ENCODE data around the gene GLRA1. TPM values are rescaled to one million over a fixed set of nuclear protein-coding genes. Genes with fewer than 3 reads are reported as not detected.

GLRA1 gene
- total RNA-seq, 1 experiment from 2014 or later, result not detected

GRCh38 chr5:151872701-151873100, 52.0 kb downstream of the GLRA1 start:
- TF ChIP-seq CTCF (IDR thresholded peaks at IDR 0.05; ENCODE audit: unreplicated experiment), result no peak
- intact Hi-C loops (cut with micrococcal nuclease), result no loop called here
- H3K4me1 Mint-ChIP-seq (ENCODE audit: insufficient read depth, unreplicated experiment), result peaks cover 13% of the 10 kb centered on the region
- H3K36me3 Mint-ChIP-seq (ENCODE audit: insufficient read depth, unreplicated experiment), result no peaks in the 10 kb centered on the region
- BruUV-seq (replicated peaks), result no TSS peak
- H3K9me3 Mint-ChIP-seq (ENCODE audit: unreplicated experiment), result no peaks in the 10 kb centered on the region
- H3K27me3 Mint-ChIP-seq (ENCODE audit: insufficient read depth, unreplicated experiment), result no peaks in the 10 kb centered on the region
- ChIA-PET CTCF (interaction anchor here (0.6 to 0.7 kb wide), 2 partner anchors 90 to 644 kb away, joined by 3 read pairs; no protein-coding TSS in a partner anchor), POLR2A (interaction anchor here (0.6 kb wide), 1 partner anchor 270 kb away, joined by 3 read pairs; no protein-coding TSS in a partner anchor)
- no peak for DNase-seq (ENCODE audit: unreplicated experiment)
- no peak overlapping the region for H3K4me3 Mint-ChIP-seq (ENCODE audit: unreplicated experiment)
- no peak overlapping the region for H3K27ac Mint-ChIP-seq (ENCODE audit: low read depth, unreplicated experiment)

- Mint-ChIP-seq H3K9me3 (ENCODE audit: unreplicated experiment) (no peaks in the 10 kb centered on the region), H3K27ac (ENCODE audit: low read depth, unreplicated experiment) (no peak overlapping the region)
- CTCF ChIA-PET, result interaction anchor here (0.7 kb wide), 1 partner anchor 35 kb away, joined by 3 read pairs; no protein-coding TSS in a partner anchor
Measured at GRCh38 chr5:151870820-151871219, 53.8 kb downstream of the GLRA1 start.

GRCh38 chr5:151870271-151870670, 54.4 kb downstream of the GLRA1 start:
- peaks cover 13% of the 10 kb centered on the region for H3K4me1 Mint-ChIP-seq (ENCODE audit: insufficient read depth, unreplicated experiment)
- ChIA-PET CTCF (no interaction called here), POLR2A (no interaction called here)
- H3K36me3 Mint-ChIP-seq (ENCODE audit: insufficient read depth, unreplicated experiment), result no peaks in the 10 kb centered on the region
- BruUV-seq (replicated peaks), result no TSS peak
- no peak overlapping the region for H3K4me3 Mint-ChIP-seq (ENCODE audit: unreplicated experiment)
- no peak overlapping the region for H3K27ac Mint-ChIP-seq (ENCODE audit: low read depth, unreplicated experiment)
- no peaks in the 10 kb centered on the region for H3K27me3 Mint-ChIP-seq (ENCODE audit: insufficient read depth, unreplicated experiment)
- no peak for DNase-seq (ENCODE audit: unreplicated experiment)
- no peaks in the 10 kb centered on the region for H3K9me3 Mint-ChIP-seq (ENCODE audit: unreplicated experiment)
- intact Hi-C loops (cut with micrococcal nuclease), result no loop called here
- TF ChIP-seq CTCF (IDR thresholded peaks at IDR 0.05; ENCODE audit: unreplicated experiment), result no peak

More at GRCh38 chr5:151870820-151871219, 53.8 kb downstream of the GLRA1 start:
- no peak for TF ChIP-seq CTCF (IDR thresholded peaks at IDR 0.05; ENCODE audit: unreplicated experiment)
- Mint-ChIP-seq H3K27me3 (ENCODE audit: insufficient read depth, unreplicated experiment) (no peaks in the 10 kb centered on the region), H3K36me3 (ENCODE audit: insufficient read depth, unreplicated experiment) (no peaks in the 10 kb centered on the region), H3K4me1 (ENCODE audit: insufficient read depth, unreplicated experiment) (peaks cover 13% of the 10 kb centered on the region), H3K4me3 (ENCODE audit: unreplicated experiment) (no peak overlapping the region)
- DNase-seq (ENCODE audit: unreplicated experiment), result peak; percentile 89
- POLR2A ChIA-PET, result no interaction called here
- intact Hi-C loops (cut with micrococcal nuclease), result no loop called here
- BruUV-seq (replicated peaks), result no TSS peak

GRCh38 chr5:151869843-151870242, 54.8 kb downstream of the GLRA1 start:
- H3K4me3 Mint-ChIP-seq (ENCODE audit: unreplicated experiment), result no peak overlapping the region
- no peak overlapping the region for H3K27ac Mint-ChIP-seq (ENCODE audit: low read depth, unreplicated experiment)
- ChIA-PET POLR2A (interaction anchor here (0.8 kb wide), 1 partner anchor 169 kb away, joined by 4 read pairs; no protein-coding TSS in a partner anchor), CTCF (interaction anchor here (0.9 to 2.8 kb wide), 2 partner anchors 187 to 274 kb away, joined by 4 to 8 read pairs; no protein-coding TSS in a partner anchor)
- H3K36me3 Mint-ChIP-seq (ENCODE audit: insufficient read depth, unreplicated experiment), result no peaks in the 10 kb centered on the region
- intact Hi-C loops (cut with micrococcal nuclease), result no loop called here
- DNase-seq (ENCODE audit: unreplicated experiment), result no peak
- H3K9me3 Mint-ChIP-seq (ENCODE audit: unreplicated experiment), result no peaks in the 10 kb centered on the region
- TF ChIP-seq CTCF (IDR thresholded peaks at IDR 0.05; ENCODE audit: unreplicated experiment), result no peak
- peaks cover 13% of the 10 kb centered on the region for H3K4me1 Mint-ChIP-seq (ENCODE audit: insufficient read depth, unreplicated experiment)
- BruUV-seq (replicated peaks), result no TSS peak
- no peaks in the 10 kb centered on the region for H3K27me3 Mint-ChIP-seq (ENCODE audit: insufficient read depth, unreplicated experiment)
